Progenitor cell of endocrine pancreas (in vitro differentiated cells): ENCODE data around the gene IL27RA. TPM values are rescaled to one million over a fixed set of nuclear protein-coding genes. Genes with fewer than 3 reads are reported as not detected.

Experiments
- DNase-seq: peaks from one replicate; pipeline ENCODE4 v3.0.0; 2021; ENCODE audit warnings: low spot score; ENCODE audit not compliant: unreplicated experiment
- H3K27ac Mint-ChIP-seq: 2 replicates; pipeline ENCODE4 v1.8.0; 2021; ENCODE audit warnings: mild to moderate bottlenecking, moderate library complexity, mixed read lengths
- H3K27me3 Mint-ChIP-seq: 2 replicates; pipeline ENCODE4 v1.8.0; 2021; ENCODE audit warnings: mixed read lengths
- H3K36me3 Mint-ChIP-seq: 2 replicates; pipeline ENCODE4 v1.8.0; 2022; ENCODE audit warnings: mixed read lengths; ENCODE audit not compliant: insufficient read depth
- H3K4me1 Mint-ChIP-seq: 2 replicates; pipeline ENCODE4 v1.8.0; 2021; ENCODE audit warnings: low read depth, mixed read lengths
- H3K4me3 Mint-ChIP-seq: 2 replicates; pipeline ENCODE4 v1.8.0; 2021; ENCODE audit warnings: low read depth, mild to moderate bottlenecking, moderate library complexity, mixed read lengths
- H3K9me3 Mint-ChIP-seq: 2 replicates; pipeline ENCODE4 v1.8.0; 2021; ENCODE audit warnings: low read depth, mixed read lengths
- total RNA-seq: library from RNA; stranded (reverse); gene quantifications from 2 replicates; pipeline ENCODE4 v1.2.1, GENCODE V29; 2021
- TF ChIP-seq, protein P1 (sequence below): fragments of 200-600 bp; sonication (generic); IDR thresholded peaks from one replicate; pipeline ENCODE4 v1.5.0; 2021; ENCODE audit warnings: antibody characterized with exemption, mild to moderate bottlenecking; ENCODE audit not compliant: unreplicated experiment

IL27RA gene
- total RNA-seq, 1 donor from 2014 or later, result 3.7 TPM

- no peak overlapping the region for H3K27ac Mint-ChIP-seq
- TF ChIP-seq, protein P1, sequence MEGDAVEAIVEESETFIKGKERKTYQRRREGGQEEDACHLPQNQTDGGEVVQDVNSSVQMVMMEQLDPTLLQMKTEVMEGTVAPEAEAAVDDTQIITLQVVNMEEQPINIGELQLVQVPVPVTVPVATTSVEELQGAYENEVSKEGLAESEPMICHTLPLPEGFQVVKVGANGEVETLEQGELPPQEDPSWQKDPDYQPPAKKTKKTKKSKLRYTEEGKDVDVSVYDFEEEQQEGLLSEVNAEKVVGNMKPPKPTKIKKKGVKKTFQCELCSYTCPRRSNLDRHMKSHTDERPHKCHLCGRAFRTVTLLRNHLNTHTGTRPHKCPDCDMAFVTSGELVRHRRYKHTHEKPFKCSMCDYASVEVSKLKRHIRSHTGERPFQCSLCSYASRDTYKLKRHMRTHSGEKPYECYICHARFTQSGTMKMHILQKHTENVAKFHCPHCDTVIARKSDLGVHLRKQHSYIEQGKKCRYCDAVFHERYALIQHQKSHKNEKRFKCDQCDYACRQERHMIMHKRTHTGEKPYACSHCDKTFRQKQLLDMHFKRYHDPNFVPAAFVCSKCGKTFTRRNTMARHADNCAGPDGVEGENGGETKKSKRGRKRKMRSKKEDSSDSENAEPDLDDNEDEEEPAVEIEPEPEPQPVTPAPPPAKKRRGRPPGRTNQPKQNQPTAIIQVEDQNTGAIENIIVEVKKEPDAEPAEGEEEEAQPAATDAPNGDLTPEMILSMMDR, result no peak
- H3K4me1 Mint-ChIP-seq, result peaks cover 15% of the 10 kb centered on the region
- DNase-seq, result peak; percentile 45
- H3K27me3 Mint-ChIP-seq, result peaks cover 3% of the 10 kb centered on the region
- peaks cover 22% of the 10 kb centered on the region for H3K36me3 Mint-ChIP-seq
- H3K4me3 Mint-ChIP-seq, result peak overlapping the region; percentile 81
- peaks cover 3% of the 10 kb centered on the region for H3K9me3 Mint-ChIP-seq
Measured at GRCh38 chr19:14089662-14090508, 58.3 kb downstream of the IL27RA start.

GRCh38 chr19:14090509-14091080 lies 59.0 kb downstream of the IL27RA start, which contains the start of gene SAMD1:
Gene SAMD1 (minus strand): TSS chr19:14090751.
- Mint-ChIP-seq H3K4me1 (peaks cover 12% of the 10 kb centered on the region), H3K27ac (peak within 1 kb of the TSS; percentile 98), H3K27me3 (peaks cover 3% of the 10 kb centered on the region), H3K36me3 (peaks cover 20% of the 10 kb centered on the region), H3K9me3 (peaks cover 3% of the 10 kb centered on the region), H3K4me3 (peak within 1 kb of the TSS; percentile 96)
- TF ChIP-seq, protein P1, result no peak
- DNase-seq, result peak; percentile 66

GRCh38 chr19:14091081-14091812 lies 59.7 kb downstream of the IL27RA start:
- Mint-ChIP-seq H3K27ac (peak overlapping the region; percentile 98), H3K4me1 (peaks cover 12% of the 10 kb centered on the region), H3K27me3 (peaks cover 3% of the 10 kb centered on the region), H3K36me3 (peaks cover 20% of the 10 kb centered on the region), H3K9me3 (peaks cover 3% of the 10 kb centered on the region), H3K4me3 (peak overlapping the region; percentile 96)
- TF ChIP-seq, protein P1, result peak; percentile 47
- DNase-seq, result peak; percentile 62

DNA sequence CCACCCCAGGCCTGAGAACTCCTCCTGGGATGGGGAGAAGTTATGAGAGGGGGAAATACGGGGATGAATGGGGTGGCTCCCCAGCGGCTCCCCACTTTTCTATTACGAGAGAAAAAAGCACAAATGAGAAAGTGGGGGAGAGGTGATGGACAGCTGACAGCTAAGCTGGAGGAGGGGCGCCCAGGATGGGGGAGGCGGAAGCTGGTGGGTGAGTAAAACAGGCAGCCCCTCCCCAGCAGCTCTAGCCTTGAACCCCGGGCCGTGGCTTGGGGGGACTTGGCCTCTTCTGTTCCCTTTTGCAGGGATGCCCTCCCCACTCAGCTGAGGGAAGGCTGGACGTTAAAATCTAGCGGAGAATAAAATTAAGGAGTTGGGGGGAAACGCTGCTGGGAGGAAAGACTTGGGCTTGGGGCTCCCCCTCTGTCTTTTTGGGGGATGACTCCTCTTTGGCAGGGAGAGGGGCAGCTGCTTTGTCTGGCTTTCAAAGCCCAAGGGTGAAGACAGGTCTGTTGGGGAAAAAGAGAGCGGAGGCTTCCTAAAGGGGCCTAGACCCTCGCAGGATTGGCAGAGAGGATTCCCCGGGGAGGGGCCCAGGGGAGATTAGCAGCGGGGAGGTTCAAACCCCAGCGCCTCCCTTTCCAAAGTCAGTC lies 60.4 kb downstream of the IL27RA start:
- peak overlapping the region; percentile 98 for H3K27ac Mint-ChIP-seq
- TF ChIP-seq, protein P1, result no peak
- peaks cover 3% of the 10 kb centered on the region for H3K27me3 Mint-ChIP-seq
- peak overlapping the region; percentile 96 for H3K4me3 Mint-ChIP-seq
- H3K4me1 Mint-ChIP-seq, result peaks cover 12% of the 10 kb centered on the region
- peaks cover 22% of the 10 kb centered on the region for H3K36me3 Mint-ChIP-seq
- H3K9me3 Mint-ChIP-seq, result peaks cover 3% of the 10 kb centered on the region
- DNase-seq, result no peak
